ENCODE measurements around the gene TIMP3.

DNA sequence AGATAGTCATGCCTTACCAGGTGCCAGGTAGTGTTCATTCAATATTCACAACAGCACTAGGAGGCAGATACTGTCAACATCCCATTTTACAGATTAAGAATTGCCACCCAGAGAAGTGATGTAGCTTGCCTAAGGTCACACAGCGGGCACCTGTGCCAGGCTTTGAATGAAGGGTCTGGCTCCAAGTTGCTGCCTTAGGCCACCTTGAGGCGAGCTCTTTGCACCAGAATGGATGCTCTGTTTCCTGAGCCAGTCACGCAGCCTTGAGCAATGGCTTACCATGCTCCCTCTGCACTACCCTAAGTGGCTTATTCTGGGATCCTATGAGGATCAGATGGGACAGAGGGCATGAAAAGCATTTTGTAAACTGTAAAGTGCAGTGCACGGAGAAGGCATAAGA is 25.1 kb upstream of the TIMP3 start:
- TF ChIP-seq POLR2A (IDR thresholded peaks at IDR 0.05; ENCODE audit: extremely low read depth, insufficient read length), result no peak
- TF ChIP-seq, protein P1, sequence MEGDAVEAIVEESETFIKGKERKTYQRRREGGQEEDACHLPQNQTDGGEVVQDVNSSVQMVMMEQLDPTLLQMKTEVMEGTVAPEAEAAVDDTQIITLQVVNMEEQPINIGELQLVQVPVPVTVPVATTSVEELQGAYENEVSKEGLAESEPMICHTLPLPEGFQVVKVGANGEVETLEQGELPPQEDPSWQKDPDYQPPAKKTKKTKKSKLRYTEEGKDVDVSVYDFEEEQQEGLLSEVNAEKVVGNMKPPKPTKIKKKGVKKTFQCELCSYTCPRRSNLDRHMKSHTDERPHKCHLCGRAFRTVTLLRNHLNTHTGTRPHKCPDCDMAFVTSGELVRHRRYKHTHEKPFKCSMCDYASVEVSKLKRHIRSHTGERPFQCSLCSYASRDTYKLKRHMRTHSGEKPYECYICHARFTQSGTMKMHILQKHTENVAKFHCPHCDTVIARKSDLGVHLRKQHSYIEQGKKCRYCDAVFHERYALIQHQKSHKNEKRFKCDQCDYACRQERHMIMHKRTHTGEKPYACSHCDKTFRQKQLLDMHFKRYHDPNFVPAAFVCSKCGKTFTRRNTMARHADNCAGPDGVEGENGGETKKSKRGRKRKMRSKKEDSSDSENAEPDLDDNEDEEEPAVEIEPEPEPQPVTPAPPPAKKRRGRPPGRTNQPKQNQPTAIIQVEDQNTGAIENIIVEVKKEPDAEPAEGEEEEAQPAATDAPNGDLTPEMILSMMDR (IDR thresholded peaks at IDR 0.05; ENCODE audit: low read depth, low read length), result no peak
- TF ChIP-seq, protein P2, sequence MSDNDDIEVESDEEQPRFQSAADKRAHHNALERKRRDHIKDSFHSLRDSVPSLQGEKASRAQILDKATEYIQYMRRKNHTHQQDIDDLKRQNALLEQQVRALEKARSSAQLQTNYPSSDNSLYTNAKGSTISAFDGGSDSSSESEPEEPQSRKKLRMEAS (IDR thresholded peaks at IDR 0.05; ENCODE audit: low read depth, low read length), result no peak

Measured in NB4 (cell line).